Endodermal cell (in vitro differentiated cells): ENCODE data around the gene TMEM100. TPM values are rescaled to one million over a fixed set of nuclear protein-coding genes. Genes with fewer than 3 reads are reported as not detected.

Source experiments
- DNase-seq: peaks from one replicate; pipeline ENCODE4 v3.0.0-alpha.2; 2017
- H3K27ac ChIP-seq: 2 replicates; pipeline ENCODE4 v1.5.1; 2013; ENCODE audit warnings: mild to moderate bottlenecking, low read depth, low read length, moderate library complexity
- H3K27me3 ChIP-seq: 2 replicates; pipeline ENCODE4 v1.6.1; 2013; ENCODE audit warnings: mild to moderate bottlenecking, low read length, moderate library complexity; ENCODE audit not compliant: insufficient read depth, control insufficient read depth, poor library complexity, severe bottlenecking
- H3K36me3 ChIP-seq: 2 replicates; pipeline ENCODE4 v1.7.0; 2013; ENCODE audit warnings: mild to moderate bottlenecking, low read length, moderate library complexity; ENCODE audit not compliant: control insufficient read depth, insufficient read depth
- H3K4me1 ChIP-seq: one replicate; pipeline ENCODE4 v1.7.0; 2013; ENCODE audit warnings: low read length; ENCODE audit not compliant: control insufficient read depth, insufficient read depth
- H3K4me3 ChIP-seq: 2 replicates; pipeline ENCODE4 v1.5.1; 2013; ENCODE audit warnings: mild to moderate bottlenecking, low read length, moderate library complexity
- H3K9ac ChIP-seq: 2 replicates; pipeline ENCODE4 v1.6.1; 2013; ENCODE audit warnings: mild to moderate bottlenecking, low read length, moderate library complexity; ENCODE audit not compliant: poor library complexity, severe bottlenecking; ENCODE audit errors: extremely low read depth
- H3K9me3 ChIP-seq: 2 replicates; pipeline ENCODE4 v1.6.1; 2013; ENCODE audit warnings: mild to moderate bottlenecking, low read length, moderate library complexity; ENCODE audit not compliant: control insufficient read depth
- H3K27ac Mint-ChIP-seq: 2 replicates; pipeline ENCODE4 v1.8.0; 2020; ENCODE audit warnings: mixed read lengths
- H3K27me3 Mint-ChIP-seq: 2 replicates; pipeline ENCODE4 v1.8.0; 2021; ENCODE audit warnings: mild to moderate bottlenecking, mixed read lengths; ENCODE audit not compliant: insufficient read depth
- H3K36me3 Mint-ChIP-seq: 2 replicates; pipeline ENCODE4 v1.8.0; 2020; ENCODE audit warnings: low read depth, mixed read lengths
- H3K4me1 Mint-ChIP-seq: 2 replicates; pipeline ENCODE4 v1.8.0; 2020; ENCODE audit warnings: mixed read lengths
- H3K4me3 Mint-ChIP-seq: 2 replicates; pipeline ENCODE4 v1.8.0; 2020; ENCODE audit warnings: mild to moderate bottlenecking, moderate library complexity, mixed read lengths
- H3K9me3 Mint-ChIP-seq: 2 replicates; pipeline ENCODE4 v1.8.0; 2020; ENCODE audit warnings: mild to moderate bottlenecking, mixed read lengths
- CTCF ChIP-seq: fragments of 200-600 bp; sonication (generic); conservative IDR thresholded peaks from 2 replicates; pipeline ENCODE4 v1.5.0; 2021; ENCODE audit warnings: antibody characterized with exemption, mild to moderate bottlenecking
- WGBS, 2 experiments: methylation state at CpG; one replicate each; pipeline versions ENCODE4 v1.1.5 to v1.1.7; 2013; ENCODE audit warnings: missing lambda C conversion rate in 2 of 2, mixed read lengths in 1 of 2; ENCODE audit not compliant: insufficient coverage in 1 of 2, insufficient read length in 1 of 2; 5-methylcytosine and 5-hydroxymethylcytosine counted together
- total RNA-seq, 2 donors: library from RNA; stranded (reverse); fragmentation: NEBNext Ultra II Directional in 1 of 2; extraction: Animal tissue kit (Norgen Biotek cat#: 25700) in 1 of 2; gene quantifications; 2 replicates in 1 of 2; 3 replicates in 1 of 2; pipeline ENCODE4 v1.2.1, GENCODE V29; 2021

The TMEM100 gene
- total RNA-seq, 2 donors from 2014 or later: 0.71 to 4.3 TPM

GRCh38 chr17:55765472-55765871, 42.8 kb upstream of the TMEM100 start:
- peaks cover 22% of the 10 kb centered on the region for H3K36me3 Mint-ChIP-seq
- Histone ChIP-seq H3K9me3 (no peaks in the 10 kb centered on the region), H3K4me3 (no peak overlapping the region), H3K36me3 (peaks cover 38% of the 10 kb centered on the region), H3K27ac (no peak overlapping the region), H3K9ac (no peak overlapping the region), H3K4me1 (peaks cover 9% of the 10 kb centered on the region), H3K27me3 (no peaks in the 10 kb centered on the region)
- H3K27ac Mint-ChIP-seq: no peak overlapping the region
- no peaks in the 10 kb centered on the region for H3K9me3 Mint-ChIP-seq
- TF ChIP-seq CTCF: no peak
- DNase-seq: no peak
- H3K4me1 Mint-ChIP-seq: peaks cover 19% of the 10 kb centered on the region
- no peak overlapping the region for H3K4me3 Mint-ChIP-seq
- H3K27me3 Mint-ChIP-seq: no peaks in the 10 kb centered on the region
- WGBS, 2 experiments: 92 to 97% methylated on average over 3 of the region's 3 CpGs

GRCh38 chr17:55764610-55765009, 41.9 kb upstream of the TMEM100 start:
- Histone ChIP-seq H3K4me3 (no peak overlapping the region), H3K4me1 (peaks cover 4% of the 10 kb centered on the region), H3K9ac (no peak overlapping the region), H3K9me3 (no peaks in the 10 kb centered on the region), H3K36me3 (peaks cover 31% of the 10 kb centered on the region), H3K27ac (no peak overlapping the region), H3K27me3 (no peaks in the 10 kb centered on the region)
- no peak for TF ChIP-seq CTCF
- WGBS, 2 experiments: 86 to 93% methylated on average over 1 to 4 of the region's 4 CpGs
- Mint-ChIP-seq H3K27ac (no peak overlapping the region), H3K4me3 (no peak overlapping the region), H3K4me1 (peaks cover 13% of the 10 kb centered on the region), H3K27me3 (no peaks in the 10 kb centered on the region), H3K36me3 (peaks cover 14% of the 10 kb centered on the region), H3K9me3 (no peaks in the 10 kb centered on the region)
- no peak for DNase-seq

GRCh38 chr17:55763856-55764255, 41.2 kb upstream of the TMEM100 start:
- 91 to 100% methylated on average over 6 of the region's 6 CpGs for WGBS, 2 experiments
- Histone ChIP-seq H3K4me1 (no peaks in the 10 kb centered on the region), H3K9ac (no peak overlapping the region), H3K27ac (no peak overlapping the region), H3K4me3 (no peak overlapping the region), H3K9me3 (no peaks in the 10 kb centered on the region), H3K36me3 (peaks cover 24% of the 10 kb centered on the region), H3K27me3 (no peaks in the 10 kb centered on the region)
- no peak overlapping the region for H3K27ac Mint-ChIP-seq
- H3K4me3 Mint-ChIP-seq: no peak overlapping the region
- DNase-seq: no peak
- no peaks in the 10 kb centered on the region for H3K27me3 Mint-ChIP-seq
- TF ChIP-seq CTCF: no peak
- H3K4me1 Mint-ChIP-seq: peaks cover 13% of the 10 kb centered on the region
- peaks cover 10% of the 10 kb centered on the region for H3K36me3 Mint-ChIP-seq
- no peaks in the 10 kb centered on the region for H3K9me3 Mint-ChIP-seq
